Osteocyte (in vitro differentiated cells): Measurements from ENCODE around the gene IMPA2. TPM values are rescaled to one million over a fixed set of nuclear protein-coding genes. Genes with fewer than 3 reads are reported as not detected.

Experiments
- DNase-seq: peaks from one replicate; pipeline ENCODE4 v3.0.0; 2021; ENCODE audit warnings: mixed read lengths; ENCODE audit not compliant: unreplicated experiment; ENCODE audit errors: extremely low spot score
- H3K27ac Mint-ChIP-seq: one replicate; pipeline ENCODE4 v1.8.0; 2021; ENCODE audit warnings: mild to moderate bottlenecking, mixed read lengths; ENCODE audit not compliant: unreplicated experiment
- H3K27me3 Mint-ChIP-seq: one replicate; pipeline ENCODE4 v1.8.0; 2021; ENCODE audit warnings: mixed read lengths; ENCODE audit not compliant: unreplicated experiment
- H3K36me3 Mint-ChIP-seq: one replicate; pipeline ENCODE4 v1.8.0; 2021; ENCODE audit warnings: mixed read lengths; ENCODE audit not compliant: unreplicated experiment
- H3K4me1 Mint-ChIP-seq: one replicate; pipeline ENCODE4 v1.8.0; 2021; ENCODE audit warnings: mixed read lengths; ENCODE audit not compliant: unreplicated experiment
- H3K4me3 Mint-ChIP-seq: one replicate; pipeline ENCODE4 v1.8.0; 2021; ENCODE audit warnings: mild to moderate bottlenecking, moderate library complexity, mixed read lengths; ENCODE audit not compliant: unreplicated experiment
- H3K9me3 Mint-ChIP-seq: one replicate; pipeline ENCODE4 v1.8.0; 2021; ENCODE audit warnings: mixed read lengths; ENCODE audit not compliant: unreplicated experiment
- CTCF ChIP-seq: fragments of 200-600 bp; sonication (generic); IDR thresholded peaks from 2 replicates; pipeline ENCODE4 v1.5.0; 2021; ENCODE audit warnings: antibody characterized with exemption, mild to moderate bottlenecking, moderate library complexity
- total RNA-seq: library from RNA; stranded (reverse); gene quantifications from 2 replicates; pipeline ENCODE4 v1.2.1, GENCODE V29; 2021

The IMPA2 gene
- total RNA-seq, 1 donor from 2014 or later, result 9.2 TPM

DNA sequence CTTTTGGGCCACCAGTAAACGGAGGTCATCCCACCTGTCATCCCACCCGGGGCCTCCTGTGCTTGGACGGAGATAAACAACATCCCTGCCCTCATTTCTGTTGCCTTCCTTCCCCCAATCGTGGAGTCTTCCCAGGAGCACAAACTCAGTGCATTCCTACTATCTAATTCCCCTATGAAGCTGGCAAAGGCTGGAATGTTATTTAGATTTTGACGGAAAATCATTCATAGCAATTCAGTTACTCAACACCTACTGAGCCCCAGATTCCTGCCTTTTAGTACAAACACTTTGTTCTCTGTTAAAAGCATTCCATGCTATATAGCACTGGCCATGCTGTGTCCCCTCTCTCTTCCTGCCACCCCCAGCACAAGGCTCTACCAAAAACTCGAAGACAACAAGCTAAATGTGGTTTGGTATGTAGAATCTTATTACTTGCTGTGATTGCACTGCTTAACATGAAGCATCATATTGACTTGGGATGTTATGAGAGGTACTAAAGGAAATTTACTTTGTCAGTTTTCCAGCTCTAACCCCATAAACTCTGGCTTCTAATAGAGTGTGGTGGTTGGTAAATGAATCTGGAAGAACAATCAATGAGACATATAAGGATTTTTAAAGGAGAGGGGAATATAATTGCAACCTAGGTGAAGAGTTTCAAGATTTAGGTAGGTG is 32.3 kb upstream of the IMPA2 start:
- Mint-ChIP-seq H3K27ac (peak overlapping the region; percentile 64), H3K9me3 (no peaks in the 10 kb centered on the region), H3K27me3 (no peaks in the 10 kb centered on the region), H3K4me1 (peaks cover 35% of the 10 kb centered on the region), H3K36me3 (no peaks in the 10 kb centered on the region), H3K4me3 (no peak overlapping the region)
- DNase-seq, result no peak
- no peak for TF ChIP-seq CTCF

DNA sequence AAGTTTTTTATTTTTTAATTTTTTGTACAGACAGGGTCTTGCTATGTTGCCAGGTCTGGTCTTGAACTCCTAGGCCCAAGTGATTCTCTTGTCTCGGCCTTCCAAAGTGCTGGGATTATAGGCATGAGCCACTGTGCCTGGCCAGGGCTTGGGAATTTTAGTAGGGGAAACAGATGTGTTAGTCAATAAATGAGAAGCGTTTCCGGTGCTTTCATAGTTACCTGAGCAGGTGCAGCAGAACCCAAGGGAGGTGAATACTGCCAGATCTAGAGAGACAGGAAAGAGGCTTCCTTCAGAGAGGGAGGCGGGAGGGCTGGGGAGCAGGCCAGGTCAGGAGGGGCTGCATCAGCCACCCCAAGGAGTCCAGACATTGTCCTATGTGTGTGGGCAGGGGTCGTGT is 30.5 kb upstream of the IMPA2 start:
- DNase-seq, result no peak
- Mint-ChIP-seq H3K27ac (no peak overlapping the region), H3K9me3 (no peaks in the 10 kb centered on the region), H3K4me1 (peaks cover 53% of the 10 kb centered on the region), H3K4me3 (no peak overlapping the region), H3K36me3 (no peaks in the 10 kb centered on the region), H3K27me3 (no peaks in the 10 kb centered on the region)
- no peak for TF ChIP-seq CTCF

GRCh38 chr18:11951390-11951851 is 29.9 kb upstream of the IMPA2 start:
- no peak overlapping the region for H3K4me3 Mint-ChIP-seq
- no peaks in the 10 kb centered on the region for H3K36me3 Mint-ChIP-seq
- DNase-seq, result no peak
- no peaks in the 10 kb centered on the region for H3K9me3 Mint-ChIP-seq
- no peak for TF ChIP-seq CTCF
- H3K27ac Mint-ChIP-seq, result no peak overlapping the region
- peaks cover 49% of the 10 kb centered on the region for H3K4me1 Mint-ChIP-seq
- no peaks in the 10 kb centered on the region for H3K27me3 Mint-ChIP-seq

DNA sequence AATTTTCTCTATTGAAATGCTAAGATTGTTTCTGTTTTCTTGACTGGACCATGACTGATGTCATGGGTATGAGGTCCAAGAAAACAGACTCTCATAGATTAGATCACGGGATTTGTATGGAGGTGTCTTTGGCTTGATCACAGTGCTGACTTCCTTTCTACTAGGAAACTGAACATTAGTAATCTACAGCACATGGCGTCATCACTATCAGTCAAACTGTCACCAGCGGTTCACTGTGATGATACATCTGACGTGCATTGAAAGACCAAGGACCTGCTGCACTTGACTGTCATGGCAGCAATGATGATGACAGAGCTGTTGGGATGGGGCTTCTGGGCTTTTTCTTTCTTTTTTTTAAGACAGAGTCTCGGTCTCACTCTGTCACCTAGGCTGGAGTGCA is 28.2 kb upstream of the IMPA2 start:
- Mint-ChIP-seq H3K27me3 (no peaks in the 10 kb centered on the region), H3K36me3 (peaks cover 5% of the 10 kb centered on the region), H3K4me1 (peaks cover 39% of the 10 kb centered on the region), H3K4me3 (no peak overlapping the region), H3K27ac (no peak overlapping the region), H3K9me3 (peaks cover 12% of the 10 kb centered on the region)
- no peak for TF ChIP-seq CTCF
- DNase-seq, result no peak

- Mint-ChIP-seq H3K27me3 (no peaks in the 10 kb centered on the region), H3K27ac (peak overlapping the region; percentile 95), H3K4me3 (peak overlapping the region; percentile 14), H3K9me3 (peaks cover 12% of the 10 kb centered on the region), H3K4me1 (peaks cover 30% of the 10 kb centered on the region), H3K36me3 (peaks cover 5% of the 10 kb centered on the region)
- no peak for DNase-seq
- TF ChIP-seq CTCF, result no peak
Measured at GRCh38 chr18:11955239-11956029, 25.9 kb upstream of the IMPA2 start.
